Transverse colon (tissue), 4 donors: ENCODE measurements around the gene MRPL28.

Source experiments
- EP300 ChIP-seq: sonication (generic); formaldehyde crosslinking; IDR thresholded peaks from one replicate; pipeline ENCODE4 v1.6.1; 2017; ENCODE audit warnings: antibody characterized with exemption, low read depth
- POLR2A ChIP-seq: fragments of 450-650 bp; IDR thresholded peaks from one replicate; pipeline ENCODE4 v1.6.1; 2016; ENCODE audit warnings: antibody characterized with exemption, mild to moderate bottlenecking, moderate library complexity
- POLR2AphosphoS5 ChIP-seq, 3 donors: sonication (generic); formaldehyde crosslinking; IDR thresholded peaks; one replicate each; pipeline ENCODE4 v1.6.1; 2016; ENCODE audit warnings: antibody characterized with exemption in 3 of 3
- TF ChIP-seq, protein P1 (sequence below), 5 experiments: fragments of 200-600 bp in 3 of 5; fragments of 450-650 bp in 2 of 5; sonication (generic) in 3 of 5; IDR thresholded peaks; 1 replicate in 2 of 5; 2 replicates in 3 of 5; pipeline ENCODE4 v1.5.1; 2016 to 2017; ENCODE audit warnings: antibody characterized with exemption in 5 of 5, inconsistent platforms in 3 of 5, mild to moderate bottlenecking in 2 of 5, moderate library complexity in 1 of 5

- TF ChIP-seq, protein P1, sequence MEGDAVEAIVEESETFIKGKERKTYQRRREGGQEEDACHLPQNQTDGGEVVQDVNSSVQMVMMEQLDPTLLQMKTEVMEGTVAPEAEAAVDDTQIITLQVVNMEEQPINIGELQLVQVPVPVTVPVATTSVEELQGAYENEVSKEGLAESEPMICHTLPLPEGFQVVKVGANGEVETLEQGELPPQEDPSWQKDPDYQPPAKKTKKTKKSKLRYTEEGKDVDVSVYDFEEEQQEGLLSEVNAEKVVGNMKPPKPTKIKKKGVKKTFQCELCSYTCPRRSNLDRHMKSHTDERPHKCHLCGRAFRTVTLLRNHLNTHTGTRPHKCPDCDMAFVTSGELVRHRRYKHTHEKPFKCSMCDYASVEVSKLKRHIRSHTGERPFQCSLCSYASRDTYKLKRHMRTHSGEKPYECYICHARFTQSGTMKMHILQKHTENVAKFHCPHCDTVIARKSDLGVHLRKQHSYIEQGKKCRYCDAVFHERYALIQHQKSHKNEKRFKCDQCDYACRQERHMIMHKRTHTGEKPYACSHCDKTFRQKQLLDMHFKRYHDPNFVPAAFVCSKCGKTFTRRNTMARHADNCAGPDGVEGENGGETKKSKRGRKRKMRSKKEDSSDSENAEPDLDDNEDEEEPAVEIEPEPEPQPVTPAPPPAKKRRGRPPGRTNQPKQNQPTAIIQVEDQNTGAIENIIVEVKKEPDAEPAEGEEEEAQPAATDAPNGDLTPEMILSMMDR (IDR thresholded peaks at IDR 0.05) = no peak
- TF ChIP-seq POLR2AphosphoS5 (IDR thresholded peaks at IDR 0.05) (no peak), POLR2A (no peak), EP300 (no peak)
Measured at GRCh38 chr16:356741-357140, 13.6 kb downstream of the MRPL28 start.
